HepG2 (cell line): ENCODE results near the gene KRTAP12-1. TPM values are rescaled to one million over a fixed set of nuclear protein-coding genes. Genes with fewer than 3 reads are reported as not detected.

Experiments used
- AGO1 ChIP-seq: fragments of 200-400 bp; formaldehyde crosslinking; IDR thresholded peaks from 2 replicates; pipeline ENCODE4 v1.6.1; 2017; ENCODE audit warnings: mild to moderate bottlenecking, low read depth, low read length, moderate library complexity; ENCODE audit not compliant: poor library complexity, severe bottlenecking
- ATF7 ChIP-seq, 2 experiments: fragments of 450-650 bp in 1 of 2; sonication (generic) in 1 of 2; formaldehyde crosslinking in 1 of 2; IDR thresholded peaks; 2 replicates each; pipeline versions ENCODE4 v1.4.0 to v1.6.1; 2016 to 2020; ENCODE audit warnings: antibody characterized with exemption in 1 of 2, mild to moderate bottlenecking in 1 of 2, missing genetic modification reagents in 1 of 2
- KAT8 ChIP-seq: IDR thresholded peaks from 2 replicates; pipeline ENCODE4 v1.6.1; 2016; ENCODE audit warnings: missing genetic modification reagents, missing compliant biosample characterization
- NR2F2 ChIP-seq: IDR thresholded peaks from 2 replicates; pipeline ENCODE4 v1.6.1; 2012; ENCODE audit warnings: low read depth, inconsistent platforms, borderline replicate concordance
- PAWR ChIP-seq: sonication (generic); formaldehyde crosslinking; IDR thresholded peaks from 2 replicates; pipeline ENCODE4 v1.4.0; 2020; ENCODE audit warnings: missing genetic modification reagents, mild to moderate bottlenecking, borderline replicate concordance
- POLR2G ChIP-seq: fragments of 200-400 bp; formaldehyde crosslinking; IDR thresholded peaks from 2 replicates; pipeline ENCODE4 v1.6.1; 2018; ENCODE audit warnings: mild to moderate bottlenecking, low read depth, low read length, moderate library complexity
- ZBTB20 ChIP-seq: sonication (generic); formaldehyde crosslinking; IDR thresholded peaks from 2 replicates; pipeline ENCODE4 v1.8.1; 2023; ENCODE audit warnings: missing genetic modification reagents, low read depth, mild to moderate bottlenecking, borderline replicate concordance
- ZNF207 ChIP-seq: fragments of 450-650 bp; IDR thresholded peaks from 2 replicates; pipeline ENCODE4 v1.6.1; 2016; ENCODE audit warnings: antibody characterized with exemption, borderline replicate concordance
- polyA plus RNA-seq, 8 experiments: library from polyadenylated mRNA; depleted of rRNA in 3 of 8; stranded (reverse) in 7 of 8; unstranded in 1 of 8; fragments of >200 nt; fragmentation: Illumina TruSeq in 4 of 8; extraction: Trizol in 4 of 8; gene quantifications; 2 replicates each; pipeline versions ENCODE4 v1.2.1 to v1.2.3, GENCODE V29; 2011 to 2016; ENCODE audit warnings: low read depth in 4 of 8, missing spikeins in 1 of 8, mixed read lengths in 1 of 8; ENCODE audit not compliant: insufficient read depth in 1 of 8
- total RNA-seq, 5 experiments: library from RNA; depleted of rRNA; stranded (reverse); fragments of >200 nt; fragmentation: Illumina TruSeq; extraction: Trizol; gene quantifications; 2 replicates each; pipeline ENCODE4 v1.2.3, GENCODE V29; 2016; ENCODE audit warnings: low read depth in 1 of 5
- TF ChIP-seq, protein P1 (sequence below): sonication (generic); formaldehyde crosslinking; IDR thresholded peaks from 2 replicates; pipeline ENCODE4 v1.5.1; 2020; ENCODE audit warnings: missing genetic modification reagents, mild to moderate bottlenecking, borderline replicate concordance
- TF ChIP-seq, protein P2 (sequence below): IDR thresholded peaks from 2 replicates; pipeline ENCODE4 v1.6.1; 2012; ENCODE audit warnings: inconsistent platforms
- TF ChIP-seq, protein P3 (sequence below): sonication (generic); formaldehyde crosslinking; IDR thresholded peaks from 2 replicates; pipeline ENCODE4 v1.4.0; 2020; ENCODE audit warnings: missing genetic modification reagents, mild to moderate bottlenecking, borderline replicate concordance
- TF ChIP-seq, protein P4 (sequence below): sonication (generic); formaldehyde crosslinking; IDR thresholded peaks from 2 replicates; pipeline ENCODE4 v1.4.0; 2020; ENCODE audit warnings: mild to moderate bottlenecking, missing genetic modification reagents, borderline replicate concordance
- TF ChIP-seq, protein P5 (sequence below): sonication (generic); formaldehyde crosslinking; IDR thresholded peaks from 2 replicates; pipeline ENCODE4 v1.5.0; 2020; ENCODE audit warnings: missing genetic modification reagents
- TF ChIP-seq, protein P6 (sequence below): sonication (generic); formaldehyde crosslinking; IDR thresholded peaks from 2 replicates; pipeline ENCODE4 v1.5.1; 2020; ENCODE audit warnings: mild to moderate bottlenecking, missing genetic modification reagents, borderline replicate concordance

The KRTAP12-1 gene
- total and polyA plus RNA-seq, 2 of the 13 experiments (the other 11 are each of a cell fraction or from before 2014, with no cell fraction given): not detected

DNA sequence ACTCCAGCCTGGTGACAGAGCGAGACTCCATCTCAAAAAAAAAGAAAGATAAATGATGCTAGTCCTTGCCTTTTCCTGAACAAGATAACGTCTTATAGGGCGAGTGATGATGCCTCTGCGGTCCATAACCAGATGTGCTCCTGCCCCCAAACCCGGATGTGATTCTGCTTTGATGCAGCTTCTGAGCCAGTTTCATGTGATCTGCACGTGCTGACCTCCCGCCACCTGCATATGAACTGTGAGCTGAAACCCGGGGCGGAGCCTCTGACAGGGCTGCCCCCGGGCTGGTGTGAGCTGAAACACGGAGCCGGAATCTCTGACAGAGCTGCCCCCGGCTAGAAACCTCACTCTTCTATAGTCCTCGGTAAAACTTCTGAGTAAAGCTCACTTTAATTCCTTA is 28.8 kb downstream of the KRTAP12-1 start (continued):
- TF ChIP-seq AGO1 (no peak), ATF7 (IDR thresholded peaks at IDR 0.05) (no peak), ATF7 (CRISPR knock-in tag; IDR thresholded peaks at IDR 0.05) (no peak), KAT8 (CRISPR knock-in tag) (no peak), PAWR (CRISPR knock-in tag) (no peak), POLR2G (no peak), ZNF207 (no peak), ZBTB20 (CRISPR knock-in tag) (no peak), NR2F2 (no peak)
- TF ChIP-seq, protein P1, sequence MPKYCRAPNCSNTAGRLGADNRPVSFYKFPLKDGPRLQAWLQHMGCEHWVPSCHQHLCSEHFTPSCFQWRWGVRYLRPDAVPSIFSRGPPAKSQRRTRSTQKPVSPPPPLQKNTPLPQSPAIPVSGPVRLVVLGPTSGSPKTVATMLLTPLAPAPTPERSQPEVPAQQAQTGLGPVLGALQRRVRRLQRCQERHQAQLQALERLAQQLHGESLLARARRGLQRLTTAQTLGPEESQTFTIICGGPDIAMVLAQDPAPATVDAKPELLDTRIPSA (CRISPR knock-in tag): no peak
- TF ChIP-seq, protein P2, sequence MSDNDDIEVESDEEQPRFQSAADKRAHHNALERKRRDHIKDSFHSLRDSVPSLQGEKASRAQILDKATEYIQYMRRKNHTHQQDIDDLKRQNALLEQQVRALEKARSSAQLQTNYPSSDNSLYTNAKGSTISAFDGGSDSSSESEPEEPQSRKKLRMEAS: peak; percentile 72
- TF ChIP-seq, protein P3, sequence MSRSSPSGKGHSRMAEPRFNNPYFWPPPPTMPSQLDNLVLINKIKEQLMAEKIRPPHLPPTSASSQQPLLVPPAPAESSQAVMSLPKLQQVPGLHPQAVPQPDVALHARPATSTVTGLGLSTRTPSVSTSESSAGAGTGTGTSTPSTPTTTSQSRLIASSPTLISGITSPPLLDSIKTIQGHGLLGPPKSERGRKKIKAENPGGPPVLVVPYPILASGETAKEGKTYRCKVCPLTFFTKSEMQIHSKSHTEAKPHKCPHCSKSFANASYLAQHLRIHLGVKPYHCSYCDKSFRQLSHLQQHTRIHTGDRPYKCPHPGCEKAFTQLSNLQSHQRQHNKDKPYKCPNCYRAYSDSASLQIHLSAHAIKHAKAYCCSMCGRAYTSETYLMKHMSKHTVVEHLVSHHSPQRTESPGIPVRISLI (CRISPR knock-in tag): no peak
- TF ChIP-seq, protein P4, sequence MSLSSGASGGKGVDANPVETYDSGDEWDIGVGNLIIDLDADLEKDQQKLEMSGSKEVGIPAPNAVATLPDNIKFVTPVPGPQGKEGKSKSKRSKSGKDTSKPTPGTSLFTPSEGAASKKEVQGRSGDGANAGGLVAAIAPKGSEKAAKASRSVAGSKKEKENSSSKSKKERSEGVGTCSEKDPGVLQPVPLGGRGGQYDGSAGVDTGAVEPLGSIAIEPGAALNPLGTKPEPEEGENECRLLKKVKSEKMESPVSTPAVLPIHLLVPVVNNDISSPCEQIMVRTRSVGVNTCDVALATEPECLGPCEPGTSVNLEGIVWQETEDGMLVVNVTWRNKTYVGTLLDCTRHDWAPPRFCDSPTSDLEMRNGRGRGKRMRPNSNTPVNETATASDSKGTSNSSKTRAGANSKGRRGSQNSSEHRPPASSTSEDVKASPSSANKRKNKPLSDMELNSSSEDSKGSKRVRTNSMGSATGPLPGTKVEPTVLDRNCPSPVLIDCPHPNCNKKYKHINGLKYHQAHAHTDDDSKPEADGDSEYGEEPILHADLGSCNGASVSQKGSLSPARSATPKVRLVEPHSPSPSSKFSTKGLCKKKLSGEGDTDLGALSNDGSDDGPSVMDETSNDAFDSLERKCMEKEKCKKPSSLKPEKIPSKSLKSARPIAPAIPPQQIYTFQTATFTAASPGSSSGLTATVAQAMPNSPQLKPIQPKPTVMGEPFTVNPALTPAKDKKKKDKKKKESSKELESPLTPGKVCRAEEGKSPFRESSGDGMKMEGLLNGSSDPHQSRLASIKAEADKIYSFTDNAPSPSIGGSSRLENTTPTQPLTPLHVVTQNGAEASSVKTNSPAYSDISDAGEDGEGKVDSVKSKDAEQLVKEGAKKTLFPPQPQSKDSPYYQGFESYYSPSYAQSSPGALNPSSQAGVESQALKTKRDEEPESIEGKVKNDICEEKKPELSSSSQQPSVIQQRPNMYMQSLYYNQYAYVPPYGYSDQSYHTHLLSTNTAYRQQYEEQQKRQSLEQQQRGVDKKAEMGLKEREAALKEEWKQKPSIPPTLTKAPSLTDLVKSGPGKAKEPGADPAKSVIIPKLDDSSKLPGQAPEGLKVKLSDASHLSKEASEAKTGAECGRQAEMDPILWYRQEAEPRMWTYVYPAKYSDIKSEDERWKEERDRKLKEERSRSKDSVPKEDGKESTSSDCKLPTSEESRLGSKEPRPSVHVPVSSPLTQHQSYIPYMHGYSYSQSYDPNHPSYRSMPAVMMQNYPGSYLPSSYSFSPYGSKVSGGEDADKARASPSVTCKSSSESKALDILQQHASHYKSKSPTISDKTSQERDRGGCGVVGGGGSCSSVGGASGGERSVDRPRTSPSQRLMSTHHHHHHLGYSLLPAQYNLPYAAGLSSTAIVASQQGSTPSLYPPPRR: no peak
- TF ChIP-seq, protein P5, sequence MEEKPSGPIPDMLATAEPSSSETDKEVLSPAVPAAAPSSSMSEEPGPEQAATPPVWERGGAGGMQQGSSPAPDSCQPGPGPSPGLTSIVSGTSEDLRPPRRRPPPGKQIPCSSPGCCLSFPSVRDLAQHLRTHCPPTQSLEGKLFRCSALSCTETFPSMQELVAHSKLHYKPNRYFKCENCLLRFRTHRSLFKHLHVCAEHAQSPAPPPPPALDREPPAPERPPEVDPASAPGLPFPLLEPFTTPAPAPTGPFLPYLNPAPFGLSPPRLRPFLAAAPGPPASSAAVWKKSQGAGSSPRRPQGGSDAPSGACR: no peak
- TF ChIP-seq, protein P6, sequence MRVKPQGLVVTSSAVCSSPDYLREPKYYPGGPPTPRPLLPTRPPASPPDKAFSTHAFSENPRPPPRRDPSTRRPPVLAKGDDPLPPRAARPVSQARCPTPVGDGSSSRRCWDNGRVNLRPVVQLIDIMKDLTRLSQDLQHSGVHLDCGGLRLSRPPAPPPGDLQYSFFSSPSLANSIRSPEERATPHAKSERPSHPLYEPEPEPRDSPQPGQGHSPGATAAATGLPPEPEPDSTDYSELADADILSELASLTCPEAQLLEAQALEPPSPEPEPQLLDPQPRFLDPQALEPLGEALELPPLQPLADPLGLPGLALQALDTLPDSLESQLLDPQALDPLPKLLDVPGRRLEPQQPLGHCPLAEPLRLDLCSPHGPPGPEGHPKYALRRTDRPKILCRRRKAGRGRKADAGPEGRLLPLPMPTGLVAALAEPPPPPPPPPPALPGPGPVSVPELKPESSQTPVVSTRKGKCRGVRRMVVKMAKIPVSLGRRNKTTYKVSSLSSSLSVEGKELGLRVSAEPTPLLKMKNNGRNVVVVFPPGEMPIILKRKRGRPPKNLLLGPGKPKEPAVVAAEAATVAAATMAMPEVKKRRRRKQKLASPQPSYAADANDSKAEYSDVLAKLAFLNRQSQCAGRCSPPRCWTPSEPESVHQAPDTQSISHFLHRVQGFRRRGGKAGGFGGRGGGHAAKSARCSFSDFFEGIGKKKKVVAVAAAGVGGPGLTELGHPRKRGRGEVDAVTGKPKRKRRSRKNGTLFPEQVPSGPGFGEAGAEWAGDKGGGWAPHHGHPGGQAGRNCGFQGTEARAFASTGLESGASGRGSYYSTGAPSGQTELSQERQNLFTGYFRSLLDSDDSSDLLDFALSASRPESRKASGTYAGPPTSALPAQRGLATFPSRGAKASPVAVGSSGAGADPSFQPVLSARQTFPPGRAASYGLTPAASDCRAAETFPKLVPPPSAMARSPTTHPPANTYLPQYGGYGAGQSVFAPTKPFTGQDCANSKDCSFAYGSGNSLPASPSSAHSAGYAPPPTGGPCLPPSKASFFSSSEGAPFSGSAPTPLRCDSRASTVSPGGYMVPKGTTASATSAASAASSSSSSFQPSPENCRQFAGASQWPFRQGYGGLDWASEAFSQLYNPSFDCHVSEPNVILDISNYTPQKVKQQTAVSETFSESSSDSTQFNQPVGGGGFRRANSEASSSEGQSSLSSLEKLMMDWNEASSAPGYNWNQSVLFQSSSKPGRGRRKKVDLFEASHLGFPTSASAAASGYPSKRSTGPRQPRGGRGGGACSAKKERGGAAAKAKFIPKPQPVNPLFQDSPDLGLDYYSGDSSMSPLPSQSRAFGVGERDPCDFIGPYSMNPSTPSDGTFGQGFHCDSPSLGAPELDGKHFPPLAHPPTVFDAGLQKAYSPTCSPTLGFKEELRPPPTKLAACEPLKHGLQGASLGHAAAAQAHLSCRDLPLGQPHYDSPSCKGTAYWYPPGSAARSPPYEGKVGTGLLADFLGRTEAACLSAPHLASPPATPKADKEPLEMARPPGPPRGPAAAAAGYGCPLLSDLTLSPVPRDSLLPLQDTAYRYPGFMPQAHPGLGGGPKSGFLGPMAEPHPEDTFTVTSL: no peak
